ENCODE data around the gene LRP2. TPM values are rescaled to one million over a fixed set of nuclear protein-coding genes. Genes with fewer than 3 reads are reported as not detected.

Gene LRP2
- total RNA-seq, 4 donors from 2014 or later, result not detected

GRCh38 chr2:169265591-169265990 is 96.7 kb downstream of the LRP2 start:
- no peak overlapping the region for H3K27ac ChIP-seq
- H3K4me1 ChIP-seq, result no peaks in the 10 kb centered on the region
- no peaks in the 10 kb centered on the region for H3K27me3 ChIP-seq
- H3K9me3 ChIP-seq, result no peaks in the 10 kb centered on the region
- DNase-seq (ENCODE audit: low spot score in 2 of 2), result no peak
- H3K36me3 ChIP-seq, result no peaks in the 10 kb centered on the region
- no peak overlapping the region for H3K4me3 ChIP-seq
- 79 to 83% methylated on average over 1 of the region's 1 CpG for WGBS, 2 donors
- TF ChIP-seq EP300 (IDR thresholded peaks at IDR 0.05) (no peak), CTCF (IDR thresholded peaks at IDR 0.05) (no peak), POLR2A (IDR thresholded peaks at IDR 0.05) (no peak)

- H3K36me3 ChIP-seq, result no peaks in the 10 kb centered on the region
- DNase-seq (ENCODE audit: low spot score in 2 of 2), result no peak
- TF ChIP-seq CTCF (IDR thresholded peaks at IDR 0.05), result no peak
- no peak for TF ChIP-seq EP300 (IDR thresholded peaks at IDR 0.05)
- no peak for TF ChIP-seq POLR2A (IDR thresholded peaks at IDR 0.05)
Observed at GRCh38 chr2:169260846-169261642, 101.3 kb downstream of the LRP2 start.

GRCh38 chr2:169260246-169260645 is 102.1 kb downstream of the LRP2 start:
- Histone ChIP-seq H3K27ac (no peak overlapping the region), H3K9me3 (no peaks in the 10 kb centered on the region), H3K36me3 (no peaks in the 10 kb centered on the region), H3K4me3 (no peak overlapping the region), H3K27me3 (no peaks in the 10 kb centered on the region), H3K4me1 (no peaks in the 10 kb centered on the region)
- no peak for DNase-seq (ENCODE audit: low spot score in 2 of 2)
- no peak for TF ChIP-seq POLR2A (IDR thresholded peaks at IDR 0.05)
- TF ChIP-seq CTCF (IDR thresholded peaks at IDR 0.05), result no peak
- TF ChIP-seq EP300 (IDR thresholded peaks at IDR 0.05), result no peak
- 67 to 69% methylated on average over 1 of the region's 1 CpG for WGBS, 2 donors

More at GRCh38 chr2:169260846-169261642, 101.3 kb downstream of the LRP2 start:
- no peak overlapping the region for H3K4me3 ChIP-seq
- H3K27ac ChIP-seq, result no peak overlapping the region
- no peaks in the 10 kb centered on the region for H3K27me3 ChIP-seq
- H3K9me3 ChIP-seq, result no peaks in the 10 kb centered on the region
- no peaks in the 10 kb centered on the region for H3K4me1 ChIP-seq

GRCh38 chr2:169259402-169259801 is 102.9 kb downstream of the LRP2 start:
- no peaks in the 10 kb centered on the region for H3K4me1 ChIP-seq
- DNase-seq (ENCODE audit: low spot score in 2 of 2), result no peak
- 89 to 90% methylated on average over 5 of the region's 5 CpGs for WGBS, 2 donors
- H3K27ac ChIP-seq, result no peak overlapping the region
- no peak overlapping the region for H3K4me3 ChIP-seq
- no peaks in the 10 kb centered on the region for H3K27me3 ChIP-seq
- H3K9me3 ChIP-seq, result no peaks in the 10 kb centered on the region
- no peaks in the 10 kb centered on the region for H3K36me3 ChIP-seq
- TF ChIP-seq POLR2A (IDR thresholded peaks at IDR 0.05), result no peak
- no peak for TF ChIP-seq EP300 (IDR thresholded peaks at IDR 0.05)
- no peak for TF ChIP-seq CTCF (IDR thresholded peaks at IDR 0.05)

GRCh38 chr2:169258045-169258601 is 104.2 kb downstream of the LRP2 start:
- 73 to 81% methylated on average over 3 of the region's 3 CpGs for WGBS, 2 donors

More at GRCh38 chr2:169258045-169258601, 104.2 kb downstream of the LRP2 start:
- H3K27ac ChIP-seq, result no peak overlapping the region
- H3K36me3 ChIP-seq, result no peaks in the 10 kb centered on the region
- H3K27me3 ChIP-seq, result no peaks in the 10 kb centered on the region
- no peak overlapping the region for H3K4me3 ChIP-seq
- no peaks in the 10 kb centered on the region for H3K4me1 ChIP-seq
- TF ChIP-seq POLR2A (IDR thresholded peaks at IDR 0.05) (no peak), EP300 (IDR thresholded peaks at IDR 0.05) (no peak)
- H3K9me3 ChIP-seq, result no peaks in the 10 kb centered on the region
- DNase-seq (ENCODE audit: low spot score in 2 of 2), result no peak
